ENCODE measurements around the gene LAMP5.
A peak's percentile ranks its signal among the peaks of the same experiment; 100 is the strongest.

The LAMP5 gene

GRCh38 chr20:9514461-9515213, at the start of gene LAMP5:
Gene LAMP5 (plus strand): TSS chr20:9514590. CDS start chr20:9514853, 263 bp downstream.
- no peak for DNase-seq

- no peak for DNase-seq
These were observed 46.4 kb upstream of the LAMP5 start for GRCh38 chr20:9467995-9468394.

- no peak for DNase-seq
These were observed 39.5 kb upstream of the LAMP5 start for GRCh38 chr20:9474835-9475415.

GRCh38 chr20:9475456-9475855, 38.9 kb upstream of the LAMP5 start:
- no peak for DNase-seq

GRCh38 chr20:9476174-9476573, 38.2 kb upstream of the LAMP5 start:
- no peak for DNase-seq

- no peak for DNase-seq
These were observed 37.8 kb upstream of the LAMP5 start for GRCh38 chr20:9476637-9477036.

- no peak for DNase-seq
These were observed 35.6 kb upstream of the LAMP5 start for GRCh38 chr20:9478771-9479170.

GRCh38 chr20:9480066-9480465, 34.3 kb upstream of the LAMP5 start:
- no peak for DNase-seq

GRCh38 chr20:9482180-9482579, 32.2 kb upstream of the LAMP5 start:
- no peak for DNase-seq

GRCh38 chr20:9483131-9483530, 31.3 kb upstream of the LAMP5 start:
- no peak for DNase-seq

- DNase-seq, result no peak
These were observed 28.6 kb upstream of the LAMP5 start for GRCh38 chr20:9485614-9486340.

GRCh38 chr20:9487231-9487630, 27.2 kb upstream of the LAMP5 start:
- DNase-seq, result no peak

- DNase-seq, result no peak
These were observed 26.3 kb upstream of the LAMP5 start for GRCh38 chr20:9488063-9488462.

GRCh38 chr20:9490161-9490560, 24.2 kb upstream of the LAMP5 start:
- no peak for DNase-seq

- DNase-seq, result no peak
These were observed 23.8 kb upstream of the LAMP5 start for GRCh38 chr20:9490631-9491030.

- DNase-seq, result no peak
These were observed 23.1 kb upstream of the LAMP5 start for GRCh38 chr20:9491324-9491723.

GRCh38 chr20:9492067-9492466, 22.3 kb upstream of the LAMP5 start:
- no peak for DNase-seq

- no peak for DNase-seq
These were observed 20.6 kb upstream of the LAMP5 start for GRCh38 chr20:9493803-9494202.

GRCh38 chr20:9495701-9496100, 18.7 kb upstream of the LAMP5 start:
- no peak for DNase-seq

- DNase-seq, result no peak
These were observed 18.2 kb upstream of the LAMP5 start for GRCh38 chr20:9496155-9496554.

GRCh38 chr20:9498322-9498721, 16.1 kb upstream of the LAMP5 start:
- no peak for DNase-seq

GRCh38 chr20:9499126-9499899, 15.1 kb upstream of the LAMP5 start:
- DNase-seq, result no peak

- peak; percentile 36 for DNase-seq
These were observed 14.3 kb upstream of the LAMP5 start for GRCh38 chr20:9500121-9500520.

Data from CD4-positive, alpha-beta T cell treated with Interferon gamma for 1 hour (primary cell).